HepG2 (cell line): ENCODE results near the gene CHEK2. TPM values are rescaled to one million over a fixed set of nuclear protein-coding genes. Genes with fewer than 3 reads are reported as not detected.
"Not testable (repeated sequence)": the region's sequence is repeated elsewhere in the genome, so short reads cannot be mapped to it uniquely, and the experiment has no call there.

Experiments used
- CBX2 ChIP-seq, 2 experiments: fragments of 200-600 bp in 1 of 2; sonication (generic); formaldehyde crosslinking in 1 of 2; IDR thresholded peaks; 2 replicates each; pipeline versions ENCODE4 v1.7.0 to v1.8.1; 2018 to 2022; ENCODE audit warnings: low read depth in 2 of 2, low read length in 1 of 2, mild to moderate bottlenecking in 1 of 2, missing genetic modification reagents in 1 of 2
- HOXA9 ChIP-seq: sonication (generic); formaldehyde crosslinking; IDR thresholded peaks from 2 replicates; pipeline ENCODE4 v1.8.1; 2022; ENCODE audit warnings: missing genetic modification reagents, mild to moderate bottlenecking, moderate library complexity, borderline replicate concordance
- IRX3 ChIP-seq: sonication (generic); formaldehyde crosslinking; IDR thresholded peaks from 2 replicates; pipeline ENCODE4 v1.8.1; 2023; ENCODE audit warnings: mild to moderate bottlenecking, low read depth, missing genetic modification reagents, borderline replicate concordance
- KDM5A ChIP-seq: fragments of 200-600 bp; sonication (generic); IDR thresholded peaks from 2 replicates; pipeline ENCODE4 v1.7.0; 2018; ENCODE audit warnings: antibody characterized with exemption, mild to moderate bottlenecking, low read length, borderline replicate concordance
- KMT2B ChIP-seq: IDR thresholded peaks from 2 replicates; pipeline ENCODE4 v1.6.1; 2016; ENCODE audit warnings: missing genetic modification reagents, missing compliant biosample characterization
- MED1 ChIP-seq: sonication (generic); formaldehyde crosslinking; IDR thresholded peaks from 2 replicates; pipeline ENCODE4 v1.4.0; 2020; ENCODE audit warnings: missing genetic modification reagents
- MNT ChIP-seq: fragments of 450-650 bp; IDR thresholded peaks from 2 replicates; pipeline ENCODE4 v1.6.1; 2016
- MXD3 ChIP-seq: IDR thresholded peaks from 2 replicates; pipeline ENCODE4 v1.6.1; 2016; ENCODE audit warnings: mild to moderate bottlenecking, missing biosample characterization, missing genetic modification reagents
- PHF8 ChIP-seq: sonication (generic); formaldehyde crosslinking; IDR thresholded peaks from 2 replicates; pipeline ENCODE4 v1.5.0; 2020; ENCODE audit warnings: missing genetic modification reagents
- RBM39 ChIP-seq: fragments of 200-400 bp; formaldehyde crosslinking; IDR thresholded peaks from one replicate; pipeline ENCODE4 v1.6.1; 2018; ENCODE audit warnings: antibody characterized with exemption, mild to moderate bottlenecking, low read depth, low read length; ENCODE audit not compliant: poor library complexity, severe bottlenecking
- ZFP82 ChIP-seq: sonication (generic); formaldehyde crosslinking; IDR thresholded peaks from 2 replicates; pipeline ENCODE4 v1.5.1; 2020; ENCODE audit warnings: mild to moderate bottlenecking, missing genetic modification reagents, borderline replicate concordance
- ZNF225 ChIP-seq: sonication (generic); formaldehyde crosslinking; IDR thresholded peaks from 2 replicates; pipeline ENCODE4 v1.4.0; 2020; ENCODE audit warnings: mild to moderate bottlenecking, missing genetic modification reagents
- ZNF253 ChIP-seq: sonication (generic); formaldehyde crosslinking; IDR thresholded peaks from 2 replicates; pipeline ENCODE4 v1.8.0; 2022; ENCODE audit warnings: mild to moderate bottlenecking, missing genetic modification reagents, borderline replicate concordance
- ZNF296 ChIP-seq: sonication (generic); formaldehyde crosslinking; conservative IDR thresholded peaks from 2 replicates; pipeline ENCODE4 v1.5.0; 2020; ENCODE audit warnings: mild to moderate bottlenecking, missing genetic modification reagents
- polyA plus RNA-seq, 8 experiments: library from polyadenylated mRNA; depleted of rRNA in 3 of 8; stranded (reverse) in 7 of 8; unstranded in 1 of 8; fragments of >200 nt; fragmentation: Illumina TruSeq in 4 of 8; extraction: Trizol in 4 of 8; gene quantifications; 2 replicates each; pipeline versions ENCODE4 v1.2.1 to v1.2.3, GENCODE V29; 2011 to 2016; ENCODE audit warnings: low read depth in 4 of 8, missing spikeins in 1 of 8, mixed read lengths in 1 of 8; ENCODE audit not compliant: insufficient read depth in 1 of 8
- total RNA-seq, 5 experiments: library from RNA; depleted of rRNA; stranded (reverse); fragments of >200 nt; fragmentation: Illumina TruSeq; extraction: Trizol; gene quantifications; 2 replicates each; pipeline ENCODE4 v1.2.3, GENCODE V29; 2016; ENCODE audit warnings: low read depth in 1 of 5
- TF ChIP-seq, protein P1 (sequence below): sonication (generic); formaldehyde crosslinking; IDR thresholded peaks from 2 replicates; pipeline ENCODE4 v1.5.0; 2020; ENCODE audit warnings: mild to moderate bottlenecking, missing genetic modification reagents
- TF ChIP-seq, protein P2 (sequence below): IDR thresholded peaks from 2 replicates; pipeline ENCODE4 v1.6.1; 2016; ENCODE audit warnings: missing compliant biosample characterization, missing genetic modification reagents, borderline replicate concordance
- TF ChIP-seq, protein P3 (sequence below): sonication (generic); formaldehyde crosslinking; IDR thresholded peaks from 2 replicates; pipeline ENCODE4 v1.5.0; 2020; ENCODE audit warnings: missing genetic modification reagents, mild to moderate bottlenecking, borderline replicate concordance

Gene CHEK2
- total and polyA plus RNA-seq, 2 of the 13 experiments (the other 11 are each of a cell fraction or from before 2014, with no cell fraction given), result 27.0 to 40.5 TPM

- TF ChIP-seq HOXA9 (CRISPR knock-in tag), result peak; percentile 65; the same call in 1 of the 2 replicates
- not testable (repeated sequence) for TF ChIP-seq CBX2 (IDR thresholded peaks at IDR 0.05; ENCODE audit: low read depth, low read length)
- peak; percentile 64; the same call in 1 of the 2 replicates for TF ChIP-seq CBX2 (CRISPR knock-in tag; IDR thresholded peaks at IDR 0.05; ENCODE audit: low read depth)
- TF ChIP-seq ZNF225 (CRISPR knock-in tag), result peak; percentile 85; the same call in 1 of the 2 replicates
- 0 out of 2 replicates have a peak, but pooled peaks have one; percentile 55 for TF ChIP-seq KMT2B (CRISPR knock-in tag)
- peak; percentile 19 for TF ChIP-seq RBM39
- 0 out of 2 replicates have a peak, but pooled peaks have one; percentile 62 for TF ChIP-seq ZNF296 (CRISPR knock-in tag)
- peak; percentile 76 for TF ChIP-seq MXD3 (CRISPR knock-in tag)
- TF ChIP-seq ZNF253 (CRISPR knock-in tag), result 0 out of 2 replicates have a peak, but pooled peaks have one; percentile 31
- TF ChIP-seq, protein P1, sequence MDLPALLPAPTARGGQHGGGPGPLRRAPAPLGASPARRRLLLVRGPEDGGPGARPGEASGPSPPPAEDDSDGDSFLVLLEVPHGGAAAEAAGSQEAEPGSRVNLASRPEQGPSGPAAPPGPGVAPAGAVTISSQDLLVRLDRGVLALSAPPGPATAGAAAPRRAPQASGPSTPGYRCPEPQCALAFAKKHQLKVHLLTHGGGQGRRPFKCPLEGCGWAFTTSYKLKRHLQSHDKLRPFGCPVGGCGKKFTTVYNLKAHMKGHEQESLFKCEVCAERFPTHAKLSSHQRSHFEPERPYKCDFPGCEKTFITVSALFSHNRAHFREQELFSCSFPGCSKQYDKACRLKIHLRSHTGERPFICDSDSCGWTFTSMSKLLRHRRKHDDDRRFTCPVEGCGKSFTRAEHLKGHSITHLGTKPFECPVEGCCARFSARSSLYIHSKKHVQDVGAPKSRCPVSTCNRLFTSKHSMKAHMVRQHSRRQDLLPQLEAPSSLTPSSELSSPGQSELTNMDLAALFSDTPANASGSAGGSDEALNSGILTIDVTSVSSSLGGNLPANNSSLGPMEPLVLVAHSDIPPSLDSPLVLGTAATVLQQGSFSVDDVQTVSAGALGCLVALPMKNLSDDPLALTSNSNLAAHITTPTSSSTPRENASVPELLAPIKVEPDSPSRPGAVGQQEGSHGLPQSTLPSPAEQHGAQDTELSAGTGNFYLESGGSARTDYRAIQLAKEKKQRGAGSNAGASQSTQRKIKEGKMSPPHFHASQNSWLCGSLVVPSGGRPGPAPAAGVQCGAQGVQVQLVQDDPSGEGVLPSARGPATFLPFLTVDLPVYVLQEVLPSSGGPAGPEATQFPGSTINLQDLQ (CRISPR knock-in tag), result peak; percentile 79; the same call in 1 of the 2 replicates
- peak; percentile 87; the same call in 1 of the 2 replicates for TF ChIP-seq IRX3 (CRISPR knock-in tag)
- TF ChIP-seq, protein P2, sequence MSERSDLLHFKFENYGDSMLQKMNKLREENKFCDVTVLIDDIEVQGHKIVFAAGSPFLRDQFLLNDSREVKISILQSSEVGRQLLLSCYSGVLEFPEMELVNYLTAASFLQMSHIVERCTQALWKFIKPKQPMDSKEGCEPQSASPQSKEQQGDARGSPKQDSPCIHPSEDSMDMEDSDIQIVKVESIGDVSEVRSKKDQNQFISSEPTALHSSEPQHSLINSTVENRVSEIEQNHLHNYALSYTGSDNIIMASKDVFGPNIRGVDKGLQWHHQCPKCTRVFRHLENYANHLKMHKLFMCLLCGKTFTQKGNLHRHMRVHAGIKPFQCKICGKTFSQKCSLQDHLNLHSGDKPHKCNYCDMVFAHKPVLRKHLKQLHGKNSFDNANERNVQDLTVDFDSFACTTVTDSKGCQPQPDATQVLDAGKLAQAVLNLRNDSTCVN (CRISPR knock-in tag), result 0 out of 2 replicates have a peak, but pooled peaks have one; percentile 23
- TF ChIP-seq PHF8 (CRISPR knock-in tag), result 0 out of 2 replicates have a peak, but pooled peaks have one; percentile 36
- TF ChIP-seq MNT, result 0 out of 2 replicates have a peak, but pooled peaks have one; percentile 11
- peak; percentile 52 for TF ChIP-seq KDM5A
- TF ChIP-seq ZFP82, result 0 out of 2 replicates have a peak, but pooled peaks have one; percentile 81
- TF ChIP-seq, protein P3, sequence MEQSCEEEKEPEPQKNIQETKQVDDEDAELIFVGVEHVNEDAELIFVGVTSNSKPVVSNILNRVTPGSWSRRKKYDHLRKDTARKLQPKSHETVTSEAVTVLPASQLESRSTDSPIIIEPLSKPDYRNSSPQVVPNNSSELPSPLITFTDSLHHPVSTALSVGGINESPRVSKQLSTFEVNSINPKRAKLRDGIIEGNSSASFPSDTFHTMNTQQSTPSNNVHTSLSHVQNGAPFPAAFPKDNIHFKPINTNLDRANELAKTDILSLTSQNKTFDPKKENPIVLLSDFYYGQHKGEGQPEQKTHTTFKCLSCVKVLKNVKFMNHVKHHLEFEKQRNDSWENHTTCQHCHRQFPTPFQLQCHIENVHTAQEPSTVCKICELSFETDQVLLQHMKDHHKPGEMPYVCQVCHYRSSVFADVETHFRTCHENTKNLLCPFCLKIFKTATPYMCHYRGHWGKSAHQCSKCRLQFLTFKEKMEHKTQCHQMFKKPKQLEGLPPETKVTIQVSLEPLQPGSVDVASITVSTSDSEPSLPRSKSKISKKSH (CRISPR knock-in tag), result peak; percentile 81; the same call in 1 of the 2 replicates
- TF ChIP-seq MED1 (CRISPR knock-in tag), result 0 out of 2 replicates have a peak, but pooled peaks have one; percentile 1
These were observed 61.9 kb downstream of the CHEK2 start, which contains the start of gene TTC28 (continued) for GRCh38 chr22:28679611-28680287.
